Adipocyte (in vitro differentiated cells): ENCODE measurements around the gene SSC5D.
A peak's percentile ranks its signal among the peaks of the same experiment; 100 is the strongest.
"Not testable (repeated sequence)": the region's sequence is repeated elsewhere in the genome, so short reads cannot be mapped to it uniquely, and the experiment has no call there.

Experiments used
- DNase-seq: peaks from one replicate; pipeline ENCODE4 v3.0.0-alpha.2; 2015; ENCODE audit warnings: low read depth
- H3K27me3 ChIP-seq: replicated peaks from 2 replicates; pipeline ENCODE4 v1.7.0; 2013; ENCODE audit warnings: mild to moderate bottlenecking, low read length, moderate library complexity; ENCODE audit not compliant: control insufficient read depth, insufficient read depth
- H3K36me3 ChIP-seq: 2 replicates; pipeline ENCODE4 v1.7.0; 2013; ENCODE audit warnings: low read length, mild to moderate bottlenecking, moderate library complexity; ENCODE audit not compliant: control insufficient read depth, insufficient read depth, severe bottlenecking
- H3K4me1 ChIP-seq: 2 replicates; pipeline ENCODE4 v1.7.0; 2013; ENCODE audit warnings: mild to moderate bottlenecking, low read length, moderate library complexity; ENCODE audit not compliant: control insufficient read depth, insufficient read depth
- H3K4me3 ChIP-seq: 2 replicates; pipeline ENCODE4 v1.7.0; 2013; ENCODE audit warnings: mild to moderate bottlenecking, low read length, moderate library complexity
- H3K9ac ChIP-seq: 2 replicates; pipeline ENCODE4 v1.7.0; 2013; ENCODE audit warnings: mild to moderate bottlenecking, low read length, moderate library complexity
- H3K9me3 ChIP-seq: 2 replicates; pipeline ENCODE4 v1.7.0; 2013; ENCODE audit warnings: mild to moderate bottlenecking, low read length, moderate library complexity; ENCODE audit not compliant: control insufficient read depth

The SSC5D gene

GRCh38 chr19:55447421-55448174, 40.6 kb upstream of the SSC5D start:
- H3K4me3 ChIP-seq: no peak overlapping the region
- H3K9ac ChIP-seq: no peak overlapping the region
- DNase-seq: peak; percentile 54
- peaks cover 46% of the 10 kb centered on the region for H3K27me3 ChIP-seq
- no peaks in the 10 kb centered on the region for H3K36me3 ChIP-seq
- H3K9me3 ChIP-seq: no peaks in the 10 kb centered on the region
- H3K4me1 ChIP-seq: no peaks in the 10 kb centered on the region

- not testable (repeated sequence) for H3K9ac ChIP-seq, H3K9me3 ChIP-seq, H3K36me3 ChIP-seq, H3K4me3 ChIP-seq, DNase-seq, H3K4me1 ChIP-seq
- H3K27me3 ChIP-seq: peaks cover 46% of the 10 kb centered on the region
These were observed 40.1 kb upstream of the SSC5D start for GRCh38 chr19:55448175-55448490.

GRCh38 chr19:55449469-55449868, 38.8 kb upstream of the SSC5D start:
- no peak overlapping the region for H3K9ac ChIP-seq
- H3K4me1 ChIP-seq: no peaks in the 10 kb centered on the region
- no peaks in the 10 kb centered on the region for H3K9me3 ChIP-seq
- H3K4me3 ChIP-seq: no peak overlapping the region
- no peaks in the 10 kb centered on the region for H3K36me3 ChIP-seq
- no peak for DNase-seq
- peaks cover 37% of the 10 kb centered on the region for H3K27me3 ChIP-seq

GRCh38 chr19:55451163-55451964, 36.9 kb upstream of the SSC5D start:
- peak; percentile 38 for DNase-seq
- peaks cover 23% of the 10 kb centered on the region for H3K27me3 ChIP-seq
- no peak overlapping the region for H3K9ac ChIP-seq
- H3K4me1 ChIP-seq: no peaks in the 10 kb centered on the region
- peaks cover 4% of the 10 kb centered on the region for H3K36me3 ChIP-seq
- no peaks in the 10 kb centered on the region for H3K9me3 ChIP-seq
- no peak overlapping the region for H3K4me3 ChIP-seq

GRCh38 chr19:55451965-55452748, 36.1 kb upstream of the SSC5D start:
- H3K36me3 ChIP-seq: peaks cover 4% of the 10 kb centered on the region
- peaks cover 17% of the 10 kb centered on the region for H3K27me3 ChIP-seq
- DNase-seq: no peak
- H3K9ac ChIP-seq: no peak overlapping the region
- no peaks in the 10 kb centered on the region for H3K4me1 ChIP-seq
- no peaks in the 10 kb centered on the region for H3K9me3 ChIP-seq
- no peak overlapping the region for H3K4me3 ChIP-seq

GRCh38 chr19:55452749-55453346, 35.4 kb upstream of the SSC5D start:
- Histone ChIP-seq H3K36me3 (peaks cover 4% of the 10 kb centered on the region), H3K9ac (no peak overlapping the region), H3K9me3 (no peaks in the 10 kb centered on the region), H3K4me3 (no peak overlapping the region), H3K27me3 (peaks cover 12% of the 10 kb centered on the region), H3K4me1 (no peaks in the 10 kb centered on the region)
- peak; percentile 63 for DNase-seq

GRCh38 chr19:55453511-55454260, 34.5 kb upstream of the SSC5D start:
- Histone ChIP-seq H3K36me3 (peaks cover 4% of the 10 kb centered on the region), H3K27me3 (peaks cover 12% of the 10 kb centered on the region), H3K4me1 (no peaks in the 10 kb centered on the region), H3K9me3 (no peaks in the 10 kb centered on the region), H3K4me3 (no peak overlapping the region), H3K9ac (no peak overlapping the region)
- DNase-seq: no peak

- peak; percentile 59 for DNase-seq
- Histone ChIP-seq H3K27me3 (peaks cover 6% of the 10 kb centered on the region), H3K4me1 (peaks cover 4% of the 10 kb centered on the region), H3K36me3 (peaks cover 4% of the 10 kb centered on the region), H3K9ac (no peak overlapping the region), H3K9me3 (no peaks in the 10 kb centered on the region), H3K4me3 (no peak overlapping the region)
These were observed 33.4 kb upstream of the SSC5D start for GRCh38 chr19:55454787-55455243.

- Histone ChIP-seq H3K4me1 (peaks cover 13% of the 10 kb centered on the region), H3K36me3 (peaks cover 4% of the 10 kb centered on the region), H3K4me3 (no peak overlapping the region), H3K9me3 (no peaks in the 10 kb centered on the region), H3K9ac (no peak overlapping the region), H3K27me3 (peaks cover 2% of the 10 kb centered on the region)
- no peak for DNase-seq
These were observed 32.5 kb upstream of the SSC5D start for GRCh38 chr19:55455576-55456235.

GRCh38 chr19:55456347-55456746, 31.9 kb upstream of the SSC5D start:
- no peak for DNase-seq
- H3K4me3 ChIP-seq: no peak overlapping the region
- peaks cover 4% of the 10 kb centered on the region for H3K36me3 ChIP-seq
- H3K9ac ChIP-seq: no peak overlapping the region
- no peaks in the 10 kb centered on the region for H3K9me3 ChIP-seq
- H3K27me3 ChIP-seq: no peaks in the 10 kb centered on the region
- peaks cover 16% of the 10 kb centered on the region for H3K4me1 ChIP-seq
